Transverse colon (tissue), 3 donors: Measurements from ENCODE around the gene ARHGEF37.

Experiments
- POLR2A ChIP-seq: fragments of 450-650 bp; IDR thresholded peaks from one replicate; pipeline ENCODE4 v1.6.1; 2016; ENCODE audit warnings: antibody characterized with exemption, mild to moderate bottlenecking, moderate library complexity
- TF ChIP-seq, protein P1 (sequence below), 5 experiments: fragments of 200-600 bp in 3 of 5; fragments of 450-650 bp in 2 of 5; sonication (generic) in 3 of 5; IDR thresholded peaks; 1 replicate in 2 of 5; 2 replicates in 3 of 5; pipeline ENCODE4 v1.5.1; 2016 to 2017; ENCODE audit warnings: antibody characterized with exemption in 5 of 5, inconsistent platforms in 3 of 5, mild to moderate bottlenecking in 2 of 5, moderate library complexity in 1 of 5

DNA sequence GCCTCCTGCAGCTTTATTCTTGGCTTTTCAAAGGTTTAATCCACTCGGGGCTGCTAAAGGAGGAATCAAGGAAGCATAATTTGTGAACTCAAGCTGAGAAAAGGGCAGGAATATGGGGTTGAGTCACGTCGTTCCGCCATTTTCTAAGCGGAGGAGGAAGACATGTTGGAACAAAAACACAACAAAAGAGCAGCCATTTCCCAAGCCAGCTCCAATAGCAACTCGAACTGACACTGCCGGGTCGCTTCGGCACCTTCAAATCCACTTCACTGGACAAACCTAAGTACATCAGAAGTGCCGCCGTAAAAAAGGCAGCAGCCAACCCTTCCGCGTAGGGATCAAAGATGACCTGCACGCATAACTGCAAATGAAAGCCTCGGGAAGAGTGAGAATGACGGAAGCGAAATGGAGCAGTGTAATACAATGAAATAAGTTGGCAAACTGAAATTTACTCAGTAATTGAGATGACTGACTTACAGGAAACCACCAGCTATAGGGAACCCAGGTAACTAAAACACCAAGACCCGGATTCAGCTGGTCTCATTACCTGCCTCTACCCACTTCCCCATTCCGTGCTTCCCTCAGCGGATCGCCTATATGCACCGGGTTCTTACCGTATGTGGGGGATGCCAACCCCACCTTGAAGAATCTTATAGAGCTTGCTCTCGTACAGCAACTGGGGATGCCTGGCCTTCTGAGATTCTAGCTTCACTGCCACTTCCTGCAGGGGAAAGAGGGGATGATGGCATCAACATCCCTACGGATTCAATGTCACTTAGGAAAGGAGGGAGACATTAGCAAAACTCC, 31.6 kb upstream of the ARHGEF37 start:
- TF ChIP-seq, protein P1, sequence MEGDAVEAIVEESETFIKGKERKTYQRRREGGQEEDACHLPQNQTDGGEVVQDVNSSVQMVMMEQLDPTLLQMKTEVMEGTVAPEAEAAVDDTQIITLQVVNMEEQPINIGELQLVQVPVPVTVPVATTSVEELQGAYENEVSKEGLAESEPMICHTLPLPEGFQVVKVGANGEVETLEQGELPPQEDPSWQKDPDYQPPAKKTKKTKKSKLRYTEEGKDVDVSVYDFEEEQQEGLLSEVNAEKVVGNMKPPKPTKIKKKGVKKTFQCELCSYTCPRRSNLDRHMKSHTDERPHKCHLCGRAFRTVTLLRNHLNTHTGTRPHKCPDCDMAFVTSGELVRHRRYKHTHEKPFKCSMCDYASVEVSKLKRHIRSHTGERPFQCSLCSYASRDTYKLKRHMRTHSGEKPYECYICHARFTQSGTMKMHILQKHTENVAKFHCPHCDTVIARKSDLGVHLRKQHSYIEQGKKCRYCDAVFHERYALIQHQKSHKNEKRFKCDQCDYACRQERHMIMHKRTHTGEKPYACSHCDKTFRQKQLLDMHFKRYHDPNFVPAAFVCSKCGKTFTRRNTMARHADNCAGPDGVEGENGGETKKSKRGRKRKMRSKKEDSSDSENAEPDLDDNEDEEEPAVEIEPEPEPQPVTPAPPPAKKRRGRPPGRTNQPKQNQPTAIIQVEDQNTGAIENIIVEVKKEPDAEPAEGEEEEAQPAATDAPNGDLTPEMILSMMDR (IDR thresholded peaks at IDR 0.05), result no peak
- TF ChIP-seq POLR2A, result peak; percentile 31
